8988T (cell line): ENCODE data around the gene SUCO.
A peak's percentile ranks its signal among the peaks of the same experiment; 100 is the strongest.
"Not testable (repeated sequence)": the region's sequence is repeated elsewhere in the genome, so short reads cannot be mapped to it uniquely, and the experiment has no call there.

Experiments used
- DNase-seq: peaks from one replicate; pipeline ENCODE4 v3.0.0; 2011

SUCO gene, protein sequence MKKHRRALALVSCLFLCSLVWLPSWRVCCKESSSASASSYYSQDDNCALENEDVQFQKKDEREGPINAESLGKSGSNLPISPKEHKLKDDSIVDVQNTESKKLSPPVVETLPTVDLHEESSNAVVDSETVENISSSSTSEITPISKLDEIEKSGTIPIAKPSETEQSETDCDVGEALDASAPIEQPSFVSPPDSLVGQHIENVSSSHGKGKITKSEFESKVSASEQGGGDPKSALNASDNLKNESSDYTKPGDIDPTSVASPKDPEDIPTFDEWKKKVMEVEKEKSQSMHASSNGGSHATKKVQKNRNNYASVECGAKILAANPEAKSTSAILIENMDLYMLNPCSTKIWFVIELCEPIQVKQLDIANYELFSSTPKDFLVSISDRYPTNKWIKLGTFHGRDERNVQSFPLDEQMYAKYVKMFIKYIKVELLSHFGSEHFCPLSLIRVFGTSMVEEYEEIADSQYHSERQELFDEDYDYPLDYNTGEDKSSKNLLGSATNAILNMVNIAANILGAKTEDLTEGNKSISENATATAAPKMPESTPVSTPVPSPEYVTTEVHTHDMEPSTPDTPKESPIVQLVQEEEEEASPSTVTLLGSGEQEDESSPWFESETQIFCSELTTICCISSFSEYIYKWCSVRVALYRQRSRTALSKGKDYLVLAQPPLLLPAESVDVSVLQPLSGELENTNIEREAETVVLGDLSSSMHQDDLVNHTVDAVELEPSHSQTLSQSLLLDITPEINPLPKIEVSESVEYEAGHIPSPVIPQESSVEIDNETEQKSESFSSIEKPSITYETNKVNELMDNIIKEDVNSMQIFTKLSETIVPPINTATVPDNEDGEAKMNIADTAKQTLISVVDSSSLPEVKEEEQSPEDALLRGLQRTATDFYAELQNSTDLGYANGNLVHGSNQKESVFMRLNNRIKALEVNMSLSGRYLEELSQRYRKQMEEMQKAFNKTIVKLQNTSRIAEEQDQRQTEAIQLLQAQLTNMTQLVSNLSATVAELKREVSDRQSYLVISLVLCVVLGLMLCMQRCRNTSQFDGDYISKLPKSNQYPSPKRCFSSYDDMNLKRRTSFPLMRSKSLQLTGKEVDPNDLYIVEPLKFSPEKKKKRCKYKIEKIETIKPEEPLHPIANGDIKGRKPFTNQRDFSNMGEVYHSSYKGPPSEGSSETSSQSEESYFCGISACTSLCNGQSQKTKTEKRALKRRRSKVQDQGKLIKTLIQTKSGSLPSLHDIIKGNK (N-terminal part only)

GRCh38 chr1:172532700-172533512 lies at the start of gene SUCO:
TSS of gene SUCO (plus strand) at chr1:172533150. CDS start at chr1:172533436, 286 bp downstream.
- peak; percentile 74 for DNase-seq

DNA sequence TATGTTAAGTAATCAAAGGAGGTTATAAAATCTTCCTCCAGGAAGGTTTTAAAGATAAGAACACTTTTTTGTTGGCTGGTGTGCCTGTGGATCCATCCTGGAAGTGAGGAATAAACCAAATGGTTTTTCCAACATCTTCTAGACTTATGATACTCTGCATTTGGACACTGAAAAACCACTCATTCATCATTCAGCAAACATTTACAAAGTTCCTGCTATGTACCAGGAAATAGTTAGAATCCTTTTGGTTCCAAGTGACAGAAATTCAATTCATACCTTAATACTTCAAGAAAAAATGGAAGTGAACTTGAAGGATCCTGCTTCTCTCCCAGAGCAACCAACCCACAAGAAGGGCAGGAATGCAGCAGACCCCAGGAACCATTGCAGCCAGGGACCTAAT lies 49.5 kb upstream of the SUCO start:
- DNase-seq, result no peak

DNA sequence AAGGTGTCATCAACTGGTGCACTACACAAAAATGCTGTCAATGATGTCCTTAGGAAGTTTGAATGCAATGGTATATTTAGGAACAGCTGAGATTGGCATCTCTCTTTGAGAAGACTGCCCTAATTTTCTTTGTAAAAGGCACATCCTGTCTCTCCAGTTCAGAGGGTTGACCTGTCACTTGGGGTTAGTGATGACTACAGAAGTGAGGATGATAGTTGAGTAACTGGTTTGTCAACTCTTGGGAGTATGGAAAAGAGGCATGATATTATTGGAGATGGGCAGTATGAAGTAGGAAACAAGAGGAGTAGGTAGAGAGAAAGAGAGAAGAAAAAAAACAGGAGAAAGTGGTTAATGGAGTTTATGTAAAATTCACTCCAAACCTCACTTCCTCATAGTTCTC lies 48.7 kb upstream of the SUCO start:
- no peak for DNase-seq

DNA sequence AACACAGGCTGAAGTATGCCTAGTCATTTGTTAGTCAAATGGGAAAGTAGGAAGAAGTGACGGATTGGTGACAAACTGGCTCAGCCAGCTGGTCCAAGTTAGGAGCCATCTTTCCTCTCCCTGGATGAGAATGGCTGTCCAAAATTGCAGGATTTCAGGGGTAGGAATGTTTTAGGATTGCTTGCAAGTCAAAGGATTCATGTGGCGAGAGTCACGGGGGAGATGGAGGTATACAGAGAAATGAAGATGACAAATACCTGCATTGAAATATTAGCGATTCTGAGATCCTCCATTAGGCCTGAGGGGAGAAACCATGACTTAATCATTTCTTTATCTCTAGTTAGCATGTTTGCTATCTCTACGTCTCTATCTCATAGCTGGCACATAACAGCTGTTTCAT lies 47.3 kb upstream of the SUCO start:
- DNase-seq, result no peak

DNA sequence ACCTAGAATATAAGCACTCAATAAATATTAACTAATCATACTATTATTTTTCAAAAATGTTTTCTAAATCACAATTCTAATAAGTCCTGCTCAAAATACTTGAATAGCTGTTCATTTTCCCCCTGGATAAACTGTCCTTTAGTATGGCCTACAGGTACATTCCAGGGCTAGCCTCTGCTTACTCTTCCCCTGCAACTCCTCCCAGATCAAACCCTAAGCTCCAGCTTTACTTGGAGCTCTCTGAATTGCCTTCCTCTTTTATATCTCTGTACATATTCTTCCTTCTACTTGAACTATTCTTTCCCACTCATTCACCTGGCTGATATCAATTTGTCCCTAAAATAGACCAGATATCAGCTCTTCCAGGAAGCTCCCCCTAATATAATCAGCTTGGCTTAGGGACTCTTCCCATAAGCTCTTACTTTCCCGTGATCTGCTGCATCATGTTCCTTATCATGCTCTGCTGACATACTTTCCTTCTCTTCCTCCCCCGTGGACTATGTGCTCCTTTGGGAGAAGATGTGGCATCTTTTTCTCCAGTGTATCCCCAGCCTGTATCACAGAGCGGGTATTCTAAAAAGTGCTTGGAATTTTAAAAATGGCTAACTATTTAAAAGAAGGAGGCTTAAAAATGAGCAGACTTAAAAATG lies 46.0 kb upstream of the SUCO start:
- no peak for DNase-seq

DNA sequence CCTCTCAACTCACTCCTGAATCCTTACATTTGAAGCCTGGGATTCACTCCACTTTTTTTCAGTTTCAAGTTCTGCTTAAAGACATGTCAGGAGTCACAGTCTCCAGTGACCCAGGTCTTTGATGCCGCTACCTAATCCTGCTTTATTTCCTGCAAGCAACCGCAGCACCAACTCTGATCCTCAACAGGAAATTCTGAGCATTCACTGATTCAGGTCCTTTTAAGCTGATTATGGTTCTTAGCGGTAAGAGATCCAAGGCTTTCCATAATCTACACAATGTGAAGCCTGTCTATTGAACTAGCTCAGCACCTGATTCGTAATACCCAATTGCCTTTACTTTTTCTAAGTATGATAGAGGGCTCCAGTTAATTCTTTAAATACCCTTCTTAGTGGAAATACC lies 45.4 kb upstream of the SUCO start:
- DNase-seq, result no peak

- no peak for DNase-seq
Measured at GRCh38 chr1:172488393-172488792, 44.6 kb upstream of the SUCO start.

DNA sequence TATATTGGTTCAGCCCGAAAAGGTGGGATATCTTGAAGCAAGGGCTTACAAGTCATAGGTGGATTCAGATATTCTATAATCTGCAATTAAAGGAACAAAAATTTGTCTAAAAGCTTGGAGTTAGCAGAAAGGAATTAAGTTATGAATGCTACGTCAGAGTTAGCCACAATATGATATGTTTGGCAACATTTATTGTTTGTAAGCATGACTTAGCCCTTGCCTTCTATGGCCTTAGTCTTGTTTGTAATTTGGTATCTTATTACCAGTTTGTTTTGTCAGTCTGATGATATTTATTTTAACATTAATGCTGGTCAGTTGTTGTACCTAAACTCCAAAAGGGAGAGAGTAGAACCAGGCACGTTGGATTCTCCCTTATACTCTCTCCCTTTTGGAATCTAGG lies 43.1 kb upstream of the SUCO start:
- no peak for DNase-seq

GRCh38 chr1:172492421-172492820 lies 40.5 kb upstream of the SUCO start:
- DNase-seq, result no peak

DNA sequence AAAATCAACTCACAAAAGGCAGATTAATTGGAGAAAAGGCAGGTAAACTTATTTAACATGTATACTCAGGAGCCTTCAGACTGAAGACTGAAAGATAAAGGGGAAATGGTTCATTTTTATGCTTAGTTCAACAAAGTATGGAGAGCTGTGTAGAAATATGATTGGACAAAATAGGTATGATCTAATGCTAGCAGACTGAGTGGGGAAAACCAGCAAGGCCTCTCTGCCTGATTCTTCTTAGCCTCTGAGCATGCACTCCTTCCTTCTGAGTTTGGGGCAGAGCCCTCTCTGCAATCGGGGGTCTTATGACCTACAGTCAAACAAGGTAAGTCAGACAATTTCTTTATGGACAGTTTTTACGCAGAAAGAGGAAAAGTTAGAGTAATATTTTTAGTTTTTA lies 38.8 kb upstream of the SUCO start:
- DNase-seq, result no peak

DNA sequence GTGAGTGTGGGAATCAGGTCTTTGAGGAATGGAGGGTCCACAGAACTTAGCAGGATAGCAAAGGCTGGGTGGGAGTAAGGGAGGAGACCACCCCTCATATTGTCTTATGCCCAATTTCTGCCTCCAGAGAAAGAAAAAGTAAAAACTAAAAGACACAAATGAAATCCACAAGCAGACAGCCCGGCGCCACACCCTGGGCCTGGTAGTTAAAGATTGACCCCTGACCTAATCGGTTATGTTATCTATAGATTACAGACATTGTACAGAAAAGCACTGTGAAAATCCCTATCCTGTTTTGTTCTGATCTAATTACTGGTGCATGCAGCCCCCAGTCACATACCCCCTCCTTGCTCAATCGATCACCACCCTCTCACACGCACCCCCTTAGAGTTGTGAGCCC lies 36.8 kb upstream of the SUCO start:
- not testable (repeated sequence) for DNase-seq

GRCh38 chr1:172496678-172497077 lies 36.3 kb upstream of the SUCO start:
- no peak for DNase-seq

DNA sequence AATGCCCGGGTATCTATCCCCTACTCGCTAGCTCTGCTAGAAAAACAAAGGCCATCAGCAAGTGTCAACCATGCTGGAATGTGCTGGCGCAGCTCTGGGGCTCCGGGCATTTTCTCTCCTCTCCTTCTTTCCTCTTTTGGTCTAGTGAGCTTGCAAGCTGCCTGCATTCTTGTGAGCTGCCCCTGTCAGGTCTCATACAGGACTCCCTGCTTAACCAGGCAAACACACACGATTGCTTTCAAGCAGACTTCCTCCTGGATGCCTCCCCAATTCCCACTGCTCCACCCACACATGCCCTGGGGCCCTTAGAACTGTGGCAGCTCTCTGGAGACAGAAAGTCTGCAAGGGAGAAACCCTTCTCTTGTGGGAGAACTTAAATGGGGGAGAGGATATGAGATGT lies 35.7 kb upstream of the SUCO start:
- DNase-seq, result no peak

DNA sequence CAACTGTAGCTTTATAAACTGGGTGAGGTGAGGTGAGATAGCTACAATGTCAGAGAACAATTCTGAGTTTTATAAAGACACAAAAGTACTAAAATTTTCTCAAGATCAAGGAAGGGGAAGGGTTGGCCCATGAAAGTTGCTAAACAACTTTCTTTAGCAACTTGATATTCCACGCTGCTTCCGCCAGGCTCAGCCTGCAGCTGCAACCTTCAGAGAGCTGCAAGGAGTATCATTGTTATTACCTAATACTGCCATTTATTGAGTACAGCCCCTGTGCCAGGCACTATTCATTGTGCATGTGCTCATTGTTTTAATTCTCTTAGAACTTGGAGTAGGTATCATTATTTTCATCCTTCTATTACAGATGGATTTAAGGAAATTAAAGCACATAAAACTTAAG lies 34.1 kb upstream of the SUCO start:
- DNase-seq, result no peak

- DNase-seq, result no peak
Measured at GRCh38 chr1:172499636-172500141, 33.3 kb upstream of the SUCO start.

GRCh38 chr1:172500207-172500606 lies 32.7 kb upstream of the SUCO start:
- DNase-seq, result no peak

DNA sequence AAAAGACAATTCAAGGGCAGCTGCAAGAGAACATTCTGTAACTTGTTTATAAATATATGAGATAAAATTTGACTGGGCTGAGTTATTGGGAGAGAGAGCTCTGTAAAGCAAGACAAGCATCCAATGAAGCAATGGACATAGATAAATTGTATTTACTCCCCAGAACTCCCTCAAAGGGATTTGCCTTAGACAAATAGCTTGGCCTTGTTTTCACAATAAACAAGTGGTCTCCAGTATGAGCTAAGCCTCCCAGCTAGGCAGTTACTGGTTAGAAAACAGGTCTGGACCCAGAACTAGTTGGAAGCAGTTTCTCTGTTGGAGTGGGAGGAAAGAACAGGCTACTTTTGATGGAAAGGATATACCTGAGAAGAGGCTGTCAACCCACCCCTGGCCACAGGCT lies 25.2 kb upstream of the SUCO start:
- no peak for DNase-seq

- no peak for DNase-seq
Measured at GRCh38 chr1:172510479-172510878, 22.5 kb upstream of the SUCO start.

- DNase-seq, result no peak
Measured at GRCh38 chr1:172512591-172512990, 20.4 kb upstream of the SUCO start.

DNA sequence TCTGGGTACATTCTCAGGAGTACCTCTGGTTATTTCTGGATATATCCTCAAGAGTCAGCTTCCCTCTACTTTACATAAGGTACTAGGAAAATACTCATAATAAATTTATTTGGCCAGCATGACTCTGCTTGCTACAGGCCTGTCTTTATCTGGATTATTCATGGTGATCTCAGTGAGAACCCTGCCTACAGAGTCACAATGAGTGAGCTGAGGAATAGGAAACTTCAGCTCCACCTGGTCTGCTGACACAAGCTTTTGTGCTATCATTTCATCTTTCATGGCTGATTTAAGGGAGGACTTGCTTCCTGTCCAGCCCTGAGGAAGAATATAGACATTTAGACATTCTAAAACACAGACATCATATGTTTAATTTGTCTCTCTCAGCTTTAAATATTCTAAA lies 19.5 kb upstream of the SUCO start:
- no peak for DNase-seq

- no peak for DNase-seq
Measured at GRCh38 chr1:172514108-172514507, 18.8 kb upstream of the SUCO start.

DNA sequence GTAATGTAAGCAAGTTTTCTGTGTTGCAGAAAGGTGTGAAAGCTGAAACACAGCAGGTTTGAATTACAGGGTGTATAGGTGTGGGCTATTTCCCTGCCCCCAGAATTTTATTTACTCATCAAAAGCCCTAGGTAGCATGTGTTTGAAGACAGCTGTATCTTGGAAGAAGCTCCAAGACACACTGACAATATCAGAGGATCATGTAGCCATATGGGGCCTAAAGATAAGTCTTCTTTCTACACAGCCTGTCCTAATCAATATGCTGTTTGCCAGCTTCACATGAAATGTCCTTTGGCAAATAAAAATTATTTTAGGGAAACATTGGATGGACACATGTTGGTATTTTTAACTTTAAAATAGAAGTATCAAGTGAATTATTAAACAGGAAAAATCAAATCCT lies 17.5 kb upstream of the SUCO start:
- DNase-seq, result no peak
